VCaP (cell line): ENCODE measurements around the gene DFFA.

Experiments used
- H3K27ac ChIP-seq: fragments of 450-650 bp; 2 replicates; pipeline ENCODE4 v1.5.1; 2017
- CTCF ChIP-seq: fragments of 450-650 bp; conservative IDR thresholded peaks from 2 replicates; pipeline ENCODE4 v1.5.1; 2017; ENCODE audit warnings: mild to moderate bottlenecking, moderate library complexity

Gene DFFA

GRCh38 chr1:10456048-10456447 lies 16.3 kb downstream of the DFFA start:
- TF ChIP-seq CTCF: no peak

GRCh38 chr1:10451287-10451686 lies 21.0 kb downstream of the DFFA start:
- H3K27ac ChIP-seq: no peak overlapping the region
- TF ChIP-seq CTCF: no peak

More at GRCh38 chr1:10456048-10456447, 16.3 kb downstream of the DFFA start:
- no peak overlapping the region for H3K27ac ChIP-seq

- TF ChIP-seq CTCF: no peak
- H3K27ac ChIP-seq: no peak overlapping the region
Observed at GRCh38 chr1:10450836-10451235, 21.5 kb downstream of the DFFA start.

GRCh38 chr1:10450156-10450814 lies 22.0 kb downstream of the DFFA start:
- TF ChIP-seq CTCF: no peak
- H3K27ac ChIP-seq: no peak overlapping the region

GRCh38 chr1:10449751-10450150 lies 22.6 kb downstream of the DFFA start, which contains the start of gene CORT:
Gene CORT, plus strand, starts transcription at chr1:10450031. Its CDS starts 193 bp downstream, at chr1:10450224.
- H3K27ac ChIP-seq: no peak within 1 kb of the TSS
- TF ChIP-seq CTCF: no peak

- no peak overlapping the region for H3K27ac ChIP-seq
- no peak for TF ChIP-seq CTCF
Observed at GRCh38 chr1:10446790-10447422, 25.4 kb downstream of the DFFA start.

GRCh38 chr1:10444795-10445397 lies 27.4 kb downstream of the DFFA start:
- no peak for TF ChIP-seq CTCF
- no peak overlapping the region for H3K27ac ChIP-seq
